Raji (cell line): ENCODE data around the gene HINT2.
A peak's percentile ranks its signal among the peaks of the same experiment; 100 is the strongest.

Source experiments
- POLR2A ChIP-seq: IDR thresholded peaks from 2 replicates; pipeline ENCODE4 v1.6.1; 2011; ENCODE audit warnings: low read depth, low read length, control low read depth; ENCODE audit not compliant: insufficient read depth

HINT2 gene

GRCh38 chr9:35828716-35829083, 13.9 kb upstream of the HINT2 start, which contains the start of gene FAM221B:
Gene FAM221B (minus strand): TSS chr9:35828732. CDS start chr9:35826161, 2,571 bp downstream.
- TF ChIP-seq POLR2A, result no peak

- TF ChIP-seq POLR2A, result no peak
Measured at GRCh38 chr9:35827486-35827885, 12.6 kb upstream of the HINT2 start.

GRCh38 chr9:35826071-35826701, 11.3 kb upstream of the HINT2 start:
- no peak for TF ChIP-seq POLR2A

- TF ChIP-seq POLR2A, result no peak
Measured at GRCh38 chr9:35822926-35823325, 8.1 kb upstream of the HINT2 start.

GRCh38 chr9:35820076-35820475, 5.2 kb upstream of the HINT2 start:
- TF ChIP-seq POLR2A, result no peak

GRCh38 chr9:35818341-35818740, 3.5 kb upstream of the HINT2 start:
- TF ChIP-seq POLR2A, result no peak

- no peak for TF ChIP-seq POLR2A
Measured at GRCh38 chr9:35816708-35817107, 1.9 kb upstream of the HINT2 start.

GRCh38 chr9:35814106-35814840, 569 bp downstream of the HINT2 start:
- no peak for TF ChIP-seq POLR2A

GRCh38 chr9:35813434-35814105, 1.3 kb downstream of the HINT2 start:
- TF ChIP-seq POLR2A, result no peak

GRCh38 chr9:35812025-35812602, 2.7 kb downstream of the HINT2 start, which contains the start of gene SPAG8:
Gene SPAG8 (minus strand): TSS chr9:35812262. CDS start chr9:35812147, 115 bp downstream.
- TF ChIP-seq POLR2A, result peak; percentile 64

GRCh38 chr9:35811381-35812024, 3.3 kb downstream of the HINT2 start:
- no peak for TF ChIP-seq POLR2A

GRCh38 chr9:35810122-35810521, 4.7 kb downstream of the HINT2 start:
- TF ChIP-seq POLR2A, result no peak

- no peak for TF ChIP-seq POLR2A
Measured at GRCh38 chr9:35808433-35808832, 6.4 kb downstream of the HINT2 start.

GRCh38 chr9:35806101-35806500, 8.7 kb downstream of the HINT2 start:
- TF ChIP-seq POLR2A, result no peak
